H9 (cell line): ENCODE measurements around the gene ZSCAN9. TPM values are rescaled to one million over a fixed set of nuclear protein-coding genes. Genes with fewer than 3 reads are reported as not detected.

Experiments
- DNase-seq: peaks from one replicate; pipeline ENCODE4 v3.0.0-alpha.2; 2017
- H2AFZ ChIP-seq: one replicate; pipeline ENCODE4 v1.6.1; 2013; ENCODE audit warnings: mild to moderate bottlenecking, low read length, control low read depth, moderate library complexity
- H2AK5ac ChIP-seq: 2 replicates; pipeline ENCODE4 v1.6.1; 2013; ENCODE audit warnings: low read length, control low read depth, mixed read lengths; ENCODE audit not compliant: insufficient read length
- H2BK120ac ChIP-seq: one replicate; pipeline ENCODE4 v1.6.1; 2013; ENCODE audit warnings: low read depth, mild to moderate bottlenecking, low read length, control low read depth, inconsistent platforms; ENCODE audit not compliant: poor library complexity, severe bottlenecking
- H2BK12ac ChIP-seq: 2 replicates; pipeline ENCODE4 v1.6.1; 2013; ENCODE audit warnings: low read length, control low read depth, mixed read lengths, low read depth; ENCODE audit not compliant: insufficient read length
- H2BK15ac ChIP-seq: 2 replicates; pipeline ENCODE4 v1.6.1; 2013; ENCODE audit warnings: low read depth, low read length, control low read depth
- H2BK20ac ChIP-seq: one replicate; pipeline ENCODE4 v1.6.1; 2013; ENCODE audit warnings: low read depth, mild to moderate bottlenecking, low read length, control low read depth, inconsistent platforms; ENCODE audit not compliant: poor library complexity, severe bottlenecking
- H2BK5ac ChIP-seq: 2 replicates; pipeline ENCODE4 v1.6.1; 2013; ENCODE audit warnings: low read length, control low read depth, mixed read lengths; ENCODE audit not compliant: insufficient read length
- H3K14ac ChIP-seq: 2 replicates; pipeline ENCODE4 v1.6.1; 2013; ENCODE audit warnings: low read length, control low read depth; ENCODE audit not compliant: insufficient read depth
- H3K18ac ChIP-seq: 2 replicates; pipeline ENCODE4 v1.6.1; 2013; ENCODE audit warnings: low read depth, mild to moderate bottlenecking, mixed read lengths, low read length, control low read depth; ENCODE audit not compliant: insufficient read length
- H3K23ac ChIP-seq: 2 replicates; pipeline ENCODE4 v1.6.1; 2013; ENCODE audit warnings: low read length, control low read depth, mixed read lengths, low read depth; ENCODE audit not compliant: insufficient read length
- H3K23me2 ChIP-seq: 2 replicates; pipeline ENCODE4 v1.6.1; 2013; ENCODE audit warnings: low read depth, mild to moderate bottlenecking, mixed read lengths, low read length, control low read depth; ENCODE audit not compliant: insufficient read length, poor library complexity, severe bottlenecking
- H3K27ac ChIP-seq: 2 replicates; pipeline ENCODE4 v1.5.1; 2013; ENCODE audit warnings: low read length, control low read depth, mixed read lengths, low read depth; ENCODE audit not compliant: insufficient read length
- H3K27me3 ChIP-seq: 2 replicates; pipeline ENCODE4 v1.6.1; 2013; ENCODE audit warnings: low read length, control low read depth, inconsistent platforms; ENCODE audit not compliant: insufficient read depth
- H3K4ac ChIP-seq: 2 replicates; pipeline ENCODE4 v1.6.1; 2013; ENCODE audit warnings: low read depth, mild to moderate bottlenecking, control low read depth, inconsistent platforms, low read length, moderate library complexity
- H3K4me1 ChIP-seq: 2 replicates; pipeline ENCODE4 v1.6.1; 2013; ENCODE audit warnings: low read length, control low read depth, inconsistent platforms; ENCODE audit not compliant: insufficient read depth
- H3K4me2 ChIP-seq: 2 replicates; pipeline ENCODE4 v1.6.1; 2013; ENCODE audit warnings: low read length, control low read depth, mixed read lengths; ENCODE audit not compliant: insufficient read length, insufficient read depth
- H3K56ac ChIP-seq: 2 replicates; pipeline ENCODE4 v1.6.1; 2013; ENCODE audit warnings: low read depth, mild to moderate bottlenecking, mixed read lengths, low read length, control low read depth; ENCODE audit not compliant: insufficient read length
- H3K79me1 ChIP-seq: 2 replicates; pipeline ENCODE4 v1.6.1; 2013; ENCODE audit warnings: low read depth, mild to moderate bottlenecking, moderate library complexity, low read length, control low read depth, inconsistent platforms; ENCODE audit not compliant: insufficient read depth, poor library complexity, severe bottlenecking
- H3K79me2 ChIP-seq: 2 replicates; pipeline ENCODE4 v1.6.1; 2013; ENCODE audit warnings: low read length, control low read depth, inconsistent platforms; ENCODE audit not compliant: insufficient read depth
- H3K9ac ChIP-seq: 2 replicates; pipeline ENCODE4 v1.6.1; 2013; ENCODE audit warnings: low read length, control low read depth, mixed read lengths; ENCODE audit not compliant: insufficient read length; ENCODE audit errors: extremely low read depth
- H3K9me3 ChIP-seq: one replicate; pipeline ENCODE4 v1.6.1; 2013; ENCODE audit warnings: low read depth, low read length, inconsistent platforms; ENCODE audit not compliant: control insufficient read depth
- H3T11ph ChIP-seq: one replicate; pipeline ENCODE4 v1.6.1; 2013; ENCODE audit warnings: mild to moderate bottlenecking, low read length, control low read depth, inconsistent platforms
- H4K20me1 ChIP-seq: one replicate; pipeline ENCODE4 v1.6.1; 2013; ENCODE audit not compliant: control insufficient read depth, insufficient read length, insufficient read depth
- H4K5ac ChIP-seq: 2 replicates; pipeline ENCODE4 v1.6.1; 2013; ENCODE audit warnings: low read depth, mild to moderate bottlenecking, mixed read lengths, low read length, control low read depth; ENCODE audit not compliant: insufficient read length
- H4K8ac ChIP-seq: replicated peaks from 2 replicates; pipeline ENCODE4 v1.6.1; 2013; ENCODE audit warnings: low read length, control low read depth, mixed read lengths, low read depth; ENCODE audit not compliant: insufficient read length
- H4K91ac ChIP-seq: 2 replicates; pipeline ENCODE4 v1.6.1; 2013; ENCODE audit warnings: low read depth, mild to moderate bottlenecking, moderate library complexity, mixed read lengths, low read length, control low read depth; ENCODE audit not compliant: insufficient read length
- H3K27ac Mint-ChIP-seq, 3 experiments: 2 replicates in 2 of 3; 3 replicates in 1 of 3; pipeline ENCODE4 v1.8.0; 2020 to 2021; ENCODE audit warnings: mixed read lengths in 3 of 3, mild to moderate bottlenecking in 1 of 3, moderate library complexity in 1 of 3
- H3K27me3 Mint-ChIP-seq: 2 replicates; pipeline ENCODE4 v1.8.0; 2021; ENCODE audit warnings: low read depth, mild to moderate bottlenecking, moderate library complexity, mixed read lengths
- H3K36me3 Mint-ChIP-seq, 3 experiments: 2 replicates in 2 of 3; 3 replicates in 1 of 3; pipeline ENCODE4 v1.8.0; 2020 to 2021; ENCODE audit warnings: low read depth in 3 of 3, mixed read lengths in 3 of 3; ENCODE audit not compliant: insufficient read depth in 1 of 3
- H3K4me1 Mint-ChIP-seq, 2 experiments: 2 replicates each; pipeline ENCODE4 v1.8.0; 2020; ENCODE audit warnings: mixed read lengths in 2 of 2
- H3K4me3 Mint-ChIP-seq, 2 experiments: 2 replicates in 1 of 2; 3 replicates in 1 of 2; pipeline ENCODE4 v1.8.0; 2020 to 2021; ENCODE audit warnings: mild to moderate bottlenecking in 2 of 2, mixed read lengths in 2 of 2, moderate library complexity in 1 of 2
- H3K9me3 Mint-ChIP-seq, 2 experiments: 2 replicates in 1 of 2; 3 replicates in 1 of 2; pipeline ENCODE4 v1.8.0; 2020; ENCODE audit warnings: mild to moderate bottlenecking in 2 of 2, mixed read lengths in 2 of 2, moderate library complexity in 1 of 2
- WGBS: extraction: QIAGEN DNeasy Blood & Tissue Kit; methylation state at CpG from one replicate; pipeline ENCODE4 v1.1.7; 2013; ENCODE audit warnings: missing lambda C conversion rate, low lambda C conversion rate, mixed read lengths; ENCODE audit not compliant: insufficient read length; ENCODE audit errors: extremely low coverage; 5-methylcytosine and 5-hydroxymethylcytosine counted together
- total RNA-seq: library from RNA; stranded (reverse); gene quantifications from 2 replicates; pipeline ENCODE4 v1.2.1, GENCODE V29; 2021
- TF ChIP-seq, protein P1 (sequence below): fragments of 200-600 bp; sonication (generic); conservative IDR thresholded peaks from 3 replicates; pipeline ENCODE4 v1.8.0; 2021; ENCODE audit warnings: antibody characterized with exemption, mild to moderate bottlenecking

The ZSCAN9 gene
- total RNA-seq, 1 experiment from 2014 or later, result 11.5 TPM

DNA sequence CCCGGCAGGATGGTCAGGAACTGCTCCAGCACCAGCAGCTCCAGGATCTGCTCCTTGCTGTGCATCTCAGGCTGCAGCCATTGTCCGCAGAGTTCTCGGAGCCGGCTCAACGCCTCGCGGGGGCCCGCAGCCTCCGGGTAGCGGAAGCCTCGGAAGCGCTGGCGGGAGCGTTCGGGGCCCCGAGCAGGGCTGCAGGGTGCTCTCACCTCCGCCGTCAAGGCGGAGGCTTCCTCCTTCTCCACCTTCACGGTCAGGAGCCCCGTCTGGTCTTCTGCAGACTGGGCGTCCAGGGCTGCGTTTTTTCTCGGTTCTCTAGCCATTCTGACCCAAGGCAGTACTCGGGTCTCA is 26.6 kb downstream of the ZSCAN9 start:
- H2BK120ac ChIP-seq, result no peak overlapping the region
- TF ChIP-seq, protein P1, sequence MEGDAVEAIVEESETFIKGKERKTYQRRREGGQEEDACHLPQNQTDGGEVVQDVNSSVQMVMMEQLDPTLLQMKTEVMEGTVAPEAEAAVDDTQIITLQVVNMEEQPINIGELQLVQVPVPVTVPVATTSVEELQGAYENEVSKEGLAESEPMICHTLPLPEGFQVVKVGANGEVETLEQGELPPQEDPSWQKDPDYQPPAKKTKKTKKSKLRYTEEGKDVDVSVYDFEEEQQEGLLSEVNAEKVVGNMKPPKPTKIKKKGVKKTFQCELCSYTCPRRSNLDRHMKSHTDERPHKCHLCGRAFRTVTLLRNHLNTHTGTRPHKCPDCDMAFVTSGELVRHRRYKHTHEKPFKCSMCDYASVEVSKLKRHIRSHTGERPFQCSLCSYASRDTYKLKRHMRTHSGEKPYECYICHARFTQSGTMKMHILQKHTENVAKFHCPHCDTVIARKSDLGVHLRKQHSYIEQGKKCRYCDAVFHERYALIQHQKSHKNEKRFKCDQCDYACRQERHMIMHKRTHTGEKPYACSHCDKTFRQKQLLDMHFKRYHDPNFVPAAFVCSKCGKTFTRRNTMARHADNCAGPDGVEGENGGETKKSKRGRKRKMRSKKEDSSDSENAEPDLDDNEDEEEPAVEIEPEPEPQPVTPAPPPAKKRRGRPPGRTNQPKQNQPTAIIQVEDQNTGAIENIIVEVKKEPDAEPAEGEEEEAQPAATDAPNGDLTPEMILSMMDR, result no peak
- no peak overlapping the region for H3K27ac ChIP-seq
- Mint-ChIP-seq H3K4me3 (peak overlapping the region; percentile 96 to 98), H3K27ac (peak overlapping the region; percentile 85 to 93 (median 93); a peak in 6 of 7 replicates), H3K9me3 (no peaks in the 10 kb centered on the region), H3K4me1 (peaks cover 13 to 14% of the 10 kb centered on the region in 2 experiments), H3K36me3 (peaks cover 2 to 22% (median 15%) of the 10 kb centered on the region in 3 experiments; a peak in 5 of 7 replicates), H3K27me3 (peaks cover 1% of the 10 kb centered on the region; the same call in 1 of the 2 replicates)
- H2BK5ac ChIP-seq, result no peak overlapping the region
- no peak overlapping the region for H3K4ac ChIP-seq
- peak overlapping the region; percentile 82 for H3K9ac ChIP-seq
- H4K5ac ChIP-seq, result no peak overlapping the region
- no peak overlapping the region for H4K91ac ChIP-seq
- peaks cover 3% of the 10 kb centered on the region; the same call in 1 of the 2 replicates for H3K79me2 ChIP-seq
- H2BK20ac ChIP-seq, result no peak overlapping the region
- H4K8ac ChIP-seq, result no peak overlapping the region
- H4K20me1 ChIP-seq, result no peaks in the 10 kb centered on the region
- no peak overlapping the region for H3K23ac ChIP-seq
- H2BK15ac ChIP-seq, result no peak overlapping the region
- no peak overlapping the region for H2AFZ ChIP-seq
- H3K4me1 ChIP-seq, result no peaks in the 10 kb centered on the region
- H3T11ph ChIP-seq, result no peak overlapping the region
- no peak overlapping the region for H2BK12ac ChIP-seq
- no peak overlapping the region for H2AK5ac ChIP-seq
- peak overlapping the region; percentile 69 for H3K4me2 ChIP-seq
- no peaks in the 10 kb centered on the region for H3K9me3 ChIP-seq
- no CpG with 5 or more reads among the region's 25 CpGs for WGBS
- no peaks in the 10 kb centered on the region; the same call in 1 of the 2 replicates for H3K27me3 ChIP-seq
- DNase-seq, result peak; percentile 28
- peaks cover 4% of the 10 kb centered on the region for H3K23me2 ChIP-seq
- no peak overlapping the region for H3K56ac ChIP-seq
- H3K79me1 ChIP-seq, result no peaks in the 10 kb centered on the region
- H3K14ac ChIP-seq, result no peak overlapping the region
- H3K18ac ChIP-seq, result no peak overlapping the region
